AML-193 (cell line): Measurements from ENCODE around the gene SLC35E2B.
"Not testable (repeated sequence)": the region's sequence is repeated elsewhere in the genome, so short reads cannot be mapped to it uniquely, and the experiment has no call there.

Experiments used
- DNase-seq, 2 experiments: peaks; one replicate each; lab custom pipeline; 2025; lab: John Stamatoyannopoulos, UW

SLC35E2B gene

GRCh38 chr1:1638528-1638927 is 54.1 kb downstream of the SLC35E2B start:
- not testable (repeated sequence) for DNase-seq

GRCh38 chr1:1637479-1637875 is 55.1 kb downstream of the SLC35E2B start:
- not testable (repeated sequence) for DNase-seq

DNA sequence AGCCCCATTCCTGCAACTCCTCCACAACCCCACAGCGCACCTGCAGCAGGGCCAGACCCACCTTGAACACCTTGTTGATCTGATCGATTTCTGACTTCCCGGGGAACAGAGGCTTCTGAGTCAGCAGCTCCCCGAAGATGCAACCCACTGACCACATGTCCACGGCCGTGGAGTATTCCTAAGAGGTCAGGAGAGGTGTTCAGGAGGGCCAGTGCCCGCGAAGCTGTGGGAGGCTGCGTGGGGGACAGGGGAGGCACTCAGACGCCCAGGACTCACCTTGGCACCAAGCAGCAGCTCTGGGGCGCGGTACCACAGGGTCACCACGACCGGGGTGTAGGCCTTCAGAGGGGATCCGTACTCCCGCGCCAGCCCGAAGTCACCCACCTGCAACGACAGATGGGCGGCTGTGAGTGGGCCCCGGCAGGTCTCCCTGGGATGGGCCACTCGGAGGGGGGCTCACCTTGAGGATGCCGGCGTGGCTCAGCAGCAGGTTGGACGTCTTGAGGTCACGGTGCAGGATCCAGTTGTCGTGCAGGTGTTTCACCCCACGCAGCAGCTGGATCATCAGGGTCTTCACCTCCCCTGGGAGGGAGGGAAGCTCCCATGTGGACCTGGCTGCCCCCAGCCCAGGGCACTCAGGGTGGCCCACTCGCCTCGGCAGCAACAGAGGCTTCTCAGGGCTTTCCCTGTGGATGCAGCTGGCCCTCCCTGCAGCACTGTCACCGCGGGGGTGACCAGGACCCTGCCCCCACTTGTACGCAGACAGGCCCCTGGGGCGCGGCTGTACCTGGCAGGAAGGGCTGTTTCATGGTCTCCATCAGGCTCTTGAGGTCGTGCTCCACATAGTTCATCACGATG is 55.7 kb downstream of the SLC35E2B start:
- not testable (repeated sequence) for DNase-seq

DNA sequence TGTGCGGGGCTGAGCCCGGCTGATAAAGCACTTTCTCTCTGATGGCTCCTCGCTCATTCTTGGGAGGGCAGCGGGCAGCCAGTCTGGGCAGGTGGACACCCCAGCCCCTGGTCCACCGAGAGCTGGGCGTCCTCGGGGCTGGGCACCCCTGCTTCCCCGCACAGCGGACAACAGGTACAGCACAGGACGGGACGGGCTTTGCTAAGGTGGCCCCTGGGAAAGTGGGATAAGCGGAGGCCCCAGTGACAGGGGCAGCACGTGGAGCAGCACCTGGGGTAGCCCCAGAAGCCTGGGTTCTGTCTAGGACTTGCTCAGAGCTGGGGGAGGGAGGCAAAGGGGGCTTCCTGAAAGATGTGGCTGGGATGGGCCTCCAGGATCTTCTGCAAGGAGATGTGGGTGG is 58.0 kb downstream of the SLC35E2B start:
- DNase-seq: not testable (repeated sequence)

GRCh38 chr1:1633409-1633808 is 59.2 kb downstream of the SLC35E2B start:
- not testable (repeated sequence) for DNase-seq

- no peak for DNase-seq
Measured at GRCh38 chr1:1631782-1632420, 60.7 kb downstream of the SLC35E2B start, which contains the start of gene MMP23B. Gene MMP23B, plus strand, starts transcription at chr1:1632173. Its CDS starts 46 bp downstream, at chr1:1632219.

- no peak for DNase-seq
Measured at GRCh38 chr1:1630965-1631781, 61.4 kb downstream of the SLC35E2B start.

DNA sequence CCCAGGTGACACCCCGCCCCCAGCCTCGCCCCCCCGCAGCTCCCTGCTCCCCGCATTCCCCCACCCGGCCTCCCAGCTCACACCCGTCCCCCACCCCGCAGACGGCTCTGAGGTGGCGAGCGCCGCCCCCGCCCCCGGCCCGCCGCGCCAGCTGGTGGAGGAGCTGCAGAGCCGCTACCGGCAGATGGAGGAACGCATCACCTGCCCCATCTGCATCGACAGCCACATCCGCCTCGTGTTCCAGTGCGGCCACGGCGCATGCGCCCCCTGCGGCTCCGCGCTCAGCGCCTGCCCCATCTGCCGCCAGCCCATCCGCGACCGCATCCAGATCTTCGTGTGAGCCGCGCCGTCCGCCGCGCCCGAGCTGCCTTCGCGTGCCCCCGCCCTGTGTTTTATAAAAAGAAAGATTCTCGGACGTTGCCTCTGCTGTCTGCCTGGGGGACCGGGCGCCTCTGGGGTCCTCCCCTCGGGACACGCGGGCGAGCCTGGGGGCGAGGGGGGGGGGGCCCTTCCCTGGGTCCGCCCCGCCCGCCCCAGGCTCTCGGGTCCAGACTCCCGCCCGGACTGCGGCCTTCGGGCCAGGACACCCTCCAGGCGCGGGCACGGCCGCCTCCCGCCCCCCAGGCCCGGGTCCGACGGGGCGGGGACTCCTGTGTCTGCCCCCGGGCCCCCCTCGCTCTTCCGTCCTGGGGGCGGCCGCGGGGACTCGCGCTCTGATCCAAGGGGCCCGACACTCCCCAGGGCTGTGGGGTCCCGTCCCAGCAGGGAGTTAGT is 62.2 kb downstream of the SLC35E2B start:
- DNase-seq: peak; percentile 78 to 85

- DNase-seq: no peak
Measured at GRCh38 chr1:1629430-1630190, 63.0 kb downstream of the SLC35E2B start.

GRCh38 chr1:1628754-1629429 is 63.7 kb downstream of the SLC35E2B start:
- peak in 1 of 2 experiments; percentile 29 for DNase-seq

- DNase-seq: no peak
Measured at GRCh38 chr1:1627829-1628753, 64.5 kb downstream of the SLC35E2B start.

DNA sequence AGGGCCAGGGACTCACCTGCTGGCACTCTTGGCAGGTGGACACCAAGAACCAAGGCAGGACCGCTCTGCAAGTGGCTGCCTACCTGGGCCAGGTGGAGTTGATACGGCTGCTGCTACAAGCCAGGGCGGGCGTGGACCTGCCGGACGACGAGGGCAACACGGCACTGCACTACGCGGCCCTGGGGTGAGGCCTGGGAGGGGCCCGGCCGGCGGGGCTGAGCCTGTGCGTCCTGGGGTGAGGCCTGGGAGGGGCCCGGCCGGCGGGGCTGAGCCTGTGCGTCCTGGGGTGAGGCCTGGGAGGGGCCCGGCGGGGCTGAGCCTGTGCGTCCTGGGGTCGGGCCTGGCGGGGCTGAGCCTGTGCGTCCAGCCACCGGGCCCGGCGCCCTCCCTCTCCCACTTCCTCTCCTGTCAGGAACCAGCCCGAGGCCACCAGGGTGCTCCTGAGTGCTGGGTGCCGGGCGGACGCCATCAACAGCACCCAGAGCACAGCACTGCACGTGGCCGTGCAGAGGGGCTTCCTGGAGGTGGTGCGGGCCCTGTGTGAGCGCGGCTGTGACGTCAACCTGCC is 65.2 kb downstream of the SLC35E2B start:
- DNase-seq: no peak

GRCh38 chr1:1626207-1627141 is 66.1 kb downstream of the SLC35E2B start:
- DNase-seq: no peak

DNA sequence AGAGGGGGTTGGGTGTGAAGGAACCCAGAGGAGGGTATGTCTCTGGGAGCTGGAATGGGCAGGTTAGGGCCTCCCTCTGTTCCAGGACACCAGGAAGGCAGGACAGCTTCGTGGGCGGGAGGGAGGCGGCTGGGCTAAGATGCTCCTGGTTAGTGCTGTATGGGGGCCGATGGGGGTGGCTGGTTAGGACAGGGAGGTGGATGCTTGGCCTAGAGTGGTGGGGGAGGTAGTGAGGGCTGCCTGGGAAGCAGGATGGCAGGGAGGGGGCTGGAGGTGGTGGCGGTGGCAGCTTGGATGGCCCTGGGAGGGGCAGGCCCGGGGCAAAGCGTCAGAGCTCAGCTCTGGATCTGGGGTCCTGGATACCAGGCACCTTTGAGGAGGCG is 66.8 kb downstream of the SLC35E2B start:
- DNase-seq: no peak

GRCh38 chr1:1625404-1625775 is 67.2 kb downstream of the SLC35E2B start:
- no peak for DNase-seq

GRCh38 chr1:1624443-1625403 is 67.9 kb downstream of the SLC35E2B start:
- no peak for DNase-seq
